ENCODE results near the gene FGFRL1.

Gene FGFRL1, protein sequence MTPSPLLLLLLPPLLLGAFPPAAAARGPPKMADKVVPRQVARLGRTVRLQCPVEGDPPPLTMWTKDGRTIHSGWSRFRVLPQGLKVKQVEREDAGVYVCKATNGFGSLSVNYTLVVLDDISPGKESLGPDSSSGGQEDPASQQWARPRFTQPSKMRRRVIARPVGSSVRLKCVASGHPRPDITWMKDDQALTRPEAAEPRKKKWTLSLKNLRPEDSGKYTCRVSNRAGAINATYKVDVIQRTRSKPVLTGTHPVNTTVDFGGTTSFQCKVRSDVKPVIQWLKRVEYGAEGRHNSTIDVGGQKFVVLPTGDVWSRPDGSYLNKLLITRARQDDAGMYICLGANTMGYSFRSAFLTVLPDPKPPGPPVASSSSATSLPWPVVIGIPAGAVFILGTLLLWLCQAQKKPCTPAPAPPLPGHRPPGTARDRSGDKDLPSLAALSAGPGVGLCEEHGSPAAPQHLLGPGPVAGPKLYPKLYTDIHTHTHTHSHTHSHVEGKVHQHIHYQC

DNA sequence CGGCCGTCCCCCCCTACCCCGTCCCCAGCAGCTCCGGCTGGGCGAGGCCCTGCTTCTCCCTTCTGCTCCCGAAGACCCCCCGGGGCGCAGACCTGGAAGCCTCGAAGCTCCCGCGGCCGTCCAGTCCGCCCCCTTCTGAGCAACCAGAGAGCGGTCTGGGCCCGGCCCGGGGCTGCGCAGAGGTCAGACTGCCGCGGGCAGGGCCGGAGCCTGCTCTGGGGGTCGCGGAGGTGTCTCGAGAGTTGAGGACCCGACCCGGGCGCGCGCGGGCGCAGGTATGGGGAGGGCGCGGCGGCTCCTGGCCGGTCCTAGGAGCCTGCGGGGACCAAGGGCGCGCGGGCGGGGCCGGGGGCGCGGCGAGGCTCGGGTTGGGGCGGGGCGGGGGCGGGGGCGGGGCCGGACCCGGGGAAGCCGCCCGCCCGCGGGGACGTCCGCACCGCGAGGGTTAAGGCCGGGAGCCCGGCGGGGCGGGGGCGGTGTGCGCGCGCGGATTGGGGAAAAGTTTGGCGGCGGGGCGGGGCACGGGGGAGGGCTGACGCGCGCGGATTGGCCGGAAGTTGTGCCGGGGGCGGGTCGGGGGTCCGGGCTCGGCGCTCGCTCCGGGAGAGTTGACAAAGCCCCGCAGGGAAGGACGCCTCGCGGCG, at the start of gene FGFRL1:
FGFRL1 (plus strand) TSS at position 605 of the 644 bp plus-strand sequence. CDS start 860 bp downstream, outside the sequence.
- DNase-seq (ENCODE audit: low spot score), result peak; percentile 93

DNA sequence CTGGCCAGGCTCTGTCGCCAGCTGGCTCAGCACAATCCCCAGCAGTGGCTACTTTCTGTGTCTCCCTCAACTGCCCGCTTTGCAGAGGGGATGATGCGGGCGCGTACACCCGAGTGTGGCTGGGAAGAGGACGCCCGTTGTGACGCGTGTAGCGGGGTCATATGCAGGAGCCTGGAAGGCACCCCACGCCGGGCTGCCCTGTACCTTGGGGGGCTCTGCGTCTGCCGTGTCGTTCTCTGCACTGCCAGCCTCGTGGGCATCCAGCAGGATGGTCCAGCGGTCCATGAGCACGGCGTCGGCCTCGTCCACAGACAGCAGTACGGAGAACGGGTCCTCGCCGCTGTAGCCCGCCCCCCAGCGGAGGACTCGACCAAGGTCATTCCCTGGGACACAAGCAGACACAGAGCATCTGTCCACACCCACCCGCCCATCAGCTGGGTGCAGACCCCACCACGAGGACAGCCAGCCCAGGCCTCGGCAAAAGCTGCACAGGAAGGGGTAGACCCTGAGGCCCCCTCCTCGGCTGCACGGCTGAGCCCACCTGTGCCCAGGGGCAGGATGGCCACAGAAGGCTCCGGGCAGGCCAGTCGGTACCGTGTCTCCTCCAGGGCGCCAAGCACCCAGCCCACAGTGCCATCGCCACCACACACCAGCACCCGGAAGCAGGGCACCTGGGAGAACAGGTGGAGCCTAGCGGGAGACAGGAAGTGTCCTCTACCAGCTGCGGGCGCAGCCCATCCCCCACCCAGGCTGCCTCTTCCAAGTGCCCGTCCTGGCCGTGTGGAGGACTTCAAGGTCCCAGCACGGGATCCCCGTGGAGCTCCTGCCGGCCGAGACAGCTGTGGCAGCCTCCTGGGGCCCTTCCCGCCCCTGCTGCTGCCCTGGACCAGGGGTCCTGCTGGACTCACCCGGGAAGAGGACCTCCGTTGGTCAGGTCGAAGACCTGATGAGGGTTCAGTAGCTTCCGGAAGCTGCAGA, 48.9 kb upstream of the FGFRL1 start:
- DNase-seq (ENCODE audit: low spot score), result no peak

DNA sequence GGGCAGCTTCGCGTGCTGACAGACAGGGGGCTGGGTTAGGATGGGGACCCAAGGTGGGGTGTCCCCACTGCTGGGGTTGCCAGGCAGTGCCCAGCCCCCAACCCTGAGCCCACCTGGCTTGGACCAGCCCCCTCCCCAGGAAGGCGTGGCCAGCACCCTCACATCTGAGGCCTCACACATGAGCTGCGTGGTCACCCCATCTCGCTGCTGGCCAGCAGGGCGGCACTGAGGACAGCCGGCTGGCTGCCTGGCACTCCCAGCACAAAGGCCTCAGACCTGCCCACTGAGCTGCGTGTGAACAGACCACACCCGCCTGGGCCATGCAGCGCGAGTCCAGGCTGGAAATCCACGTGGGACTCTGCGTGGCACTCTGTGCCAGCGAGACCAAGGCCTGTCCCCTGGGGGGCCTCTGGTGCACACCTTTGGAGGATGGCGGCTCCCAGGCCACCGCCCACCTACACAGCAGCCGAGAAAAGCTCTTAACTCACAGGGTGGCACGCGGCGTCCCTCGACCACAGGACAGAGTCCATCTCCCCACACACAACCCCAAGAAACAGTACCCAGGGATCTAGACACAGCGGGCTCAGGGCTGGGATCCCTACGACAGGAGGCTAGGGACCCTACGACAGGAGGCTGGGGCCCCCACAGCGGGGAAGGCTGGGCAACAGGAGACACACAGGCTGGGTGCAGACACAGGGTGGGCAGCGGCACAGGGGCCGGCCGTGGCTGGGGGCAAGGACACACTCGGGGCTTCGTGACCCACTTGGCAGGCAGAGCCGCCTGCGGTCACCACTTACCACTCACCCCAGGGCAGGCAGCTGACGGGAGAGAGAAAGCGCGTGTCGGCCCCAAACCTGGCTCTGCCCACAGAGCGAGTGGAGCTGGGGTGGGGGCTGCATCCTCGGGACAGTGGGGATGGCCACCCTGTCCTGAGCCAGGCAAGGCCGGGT, 47.9 kb upstream of the FGFRL1 start:
- no peak for DNase-seq (ENCODE audit: low spot score)

DNA sequence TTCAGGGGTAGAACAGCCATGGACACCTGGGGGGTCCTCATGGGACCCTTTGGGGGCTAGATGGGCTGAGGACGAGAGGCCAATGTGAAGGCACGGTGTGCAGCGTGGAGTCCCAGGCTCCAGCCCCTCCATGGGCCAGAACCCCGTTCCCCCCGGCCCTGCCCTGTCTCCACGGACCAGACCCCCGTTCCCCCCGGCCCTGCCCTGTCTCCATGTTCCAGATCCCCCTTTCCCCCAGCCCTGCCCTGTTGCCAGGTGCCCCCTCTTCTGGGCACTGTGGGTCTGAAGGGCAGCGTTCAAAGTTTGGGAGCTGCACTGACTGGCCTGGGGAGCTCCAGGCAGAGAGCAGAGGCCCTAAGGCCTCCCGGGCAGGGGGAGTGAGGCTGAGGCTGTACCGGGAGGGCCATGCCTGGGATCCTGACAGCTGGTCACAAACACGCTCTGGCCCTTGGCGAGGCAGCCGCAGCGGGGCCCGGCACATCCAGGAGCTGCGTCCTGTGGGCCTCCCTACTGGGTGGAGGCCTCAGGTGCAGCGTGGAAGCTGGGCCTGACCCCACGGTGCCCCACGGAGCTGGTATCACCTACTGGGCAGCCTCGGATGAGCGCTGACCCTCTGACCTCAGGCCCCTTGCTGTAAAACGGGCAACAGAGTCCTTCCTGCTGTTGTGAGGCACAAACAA, 46.9 kb upstream of the FGFRL1 start:
- DNase-seq (ENCODE audit: low spot score), result no peak

DNA sequence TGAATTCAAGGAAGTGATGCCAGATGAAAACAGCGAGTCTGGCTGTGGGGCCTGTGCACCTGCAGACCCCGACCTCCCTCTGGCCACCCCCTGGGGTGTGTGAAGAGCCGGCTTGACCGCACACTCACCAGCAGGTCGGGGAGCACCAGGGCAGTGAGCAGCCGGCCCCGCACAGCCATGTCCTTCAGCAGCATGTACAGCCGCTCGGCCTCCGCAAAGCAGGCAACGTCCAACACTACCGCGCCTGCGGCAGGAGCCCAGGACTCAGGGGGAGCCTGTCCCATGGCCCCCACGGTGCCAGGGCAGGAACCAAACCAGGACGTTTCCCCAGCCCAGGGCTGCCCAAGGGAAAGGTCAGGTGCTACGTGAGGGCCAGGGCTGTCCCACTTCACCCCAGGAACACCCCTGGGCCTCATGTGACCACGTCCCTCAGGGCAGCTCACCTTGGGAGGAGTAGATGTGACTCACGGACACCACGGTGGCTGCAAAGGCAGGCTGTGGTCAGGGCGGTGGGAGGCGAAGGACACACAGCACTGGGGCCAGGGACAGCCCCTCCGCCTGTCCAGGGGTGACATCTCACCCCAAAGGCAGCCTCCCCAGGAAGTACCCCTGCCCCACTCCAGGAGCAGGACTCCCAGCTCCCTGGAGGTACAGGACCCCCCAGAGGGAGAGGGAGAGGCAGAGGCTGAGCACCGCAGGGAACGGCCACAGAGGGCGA, 46.2 kb upstream of the FGFRL1 start:
- no peak for DNase-seq (ENCODE audit: low spot score)

DNA sequence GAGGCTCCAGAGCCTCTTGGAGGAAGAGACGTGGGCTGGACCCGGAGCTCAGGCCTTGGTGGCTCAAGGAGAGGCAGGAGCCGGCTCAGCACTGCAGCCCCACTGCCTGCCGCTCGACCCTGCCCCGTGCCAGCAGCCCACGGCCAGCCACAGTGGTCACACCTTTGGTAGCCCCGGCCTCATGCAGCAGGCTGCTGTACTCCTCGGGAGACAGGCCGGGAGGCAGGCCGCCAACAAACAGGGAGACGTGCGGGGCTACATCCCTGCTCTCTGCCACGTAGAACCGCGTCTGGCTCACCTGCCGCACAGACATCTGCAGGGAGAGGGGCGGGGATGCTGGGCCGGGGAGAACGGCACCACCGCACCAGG, 45.7 kb upstream of the FGFRL1 start:
- no peak for DNase-seq (ENCODE audit: low spot score)

DNA sequence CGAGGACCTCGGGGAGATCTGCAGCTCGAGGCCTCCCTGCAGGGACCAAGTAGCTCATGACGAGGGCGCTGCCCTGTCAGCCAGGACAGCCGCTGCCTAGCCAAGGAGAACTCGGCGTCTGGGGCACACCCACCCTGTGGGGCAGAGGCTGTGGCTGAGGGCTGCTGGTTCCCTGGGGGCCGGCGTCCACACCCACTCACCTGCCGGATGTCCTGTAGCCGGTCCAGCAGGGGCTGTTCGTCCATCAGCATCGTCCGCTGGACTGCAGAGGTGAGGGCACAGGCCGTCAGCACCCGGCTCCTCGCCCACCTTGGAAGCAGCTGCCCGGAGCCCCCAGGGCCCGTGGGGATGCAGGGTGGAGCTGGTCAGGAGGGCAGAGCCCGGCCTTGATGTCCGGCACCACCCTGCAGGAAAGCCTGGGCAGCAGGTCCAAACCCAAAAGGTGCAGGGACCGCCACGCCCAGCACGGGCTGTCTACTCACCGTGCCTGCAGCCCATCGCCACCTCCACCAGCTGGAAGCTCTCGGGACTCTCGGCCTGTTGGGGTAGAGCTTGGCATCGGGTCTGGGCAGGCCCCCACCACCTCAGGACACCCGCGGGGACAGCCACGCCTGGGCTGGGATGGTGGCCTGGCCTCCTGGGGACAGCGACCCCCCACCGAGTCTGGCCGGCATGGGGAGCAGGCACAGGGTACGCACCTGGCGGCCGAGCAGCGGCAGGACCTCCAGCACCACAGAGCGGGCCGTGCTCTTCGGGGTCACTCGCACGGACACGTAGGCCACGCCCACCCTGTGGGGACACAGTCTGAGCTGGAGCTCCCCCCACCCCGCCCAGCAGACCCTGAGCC, 44.9 kb upstream of the FGFRL1 start:
- DNase-seq (ENCODE audit: low spot score), result no peak

DNA sequence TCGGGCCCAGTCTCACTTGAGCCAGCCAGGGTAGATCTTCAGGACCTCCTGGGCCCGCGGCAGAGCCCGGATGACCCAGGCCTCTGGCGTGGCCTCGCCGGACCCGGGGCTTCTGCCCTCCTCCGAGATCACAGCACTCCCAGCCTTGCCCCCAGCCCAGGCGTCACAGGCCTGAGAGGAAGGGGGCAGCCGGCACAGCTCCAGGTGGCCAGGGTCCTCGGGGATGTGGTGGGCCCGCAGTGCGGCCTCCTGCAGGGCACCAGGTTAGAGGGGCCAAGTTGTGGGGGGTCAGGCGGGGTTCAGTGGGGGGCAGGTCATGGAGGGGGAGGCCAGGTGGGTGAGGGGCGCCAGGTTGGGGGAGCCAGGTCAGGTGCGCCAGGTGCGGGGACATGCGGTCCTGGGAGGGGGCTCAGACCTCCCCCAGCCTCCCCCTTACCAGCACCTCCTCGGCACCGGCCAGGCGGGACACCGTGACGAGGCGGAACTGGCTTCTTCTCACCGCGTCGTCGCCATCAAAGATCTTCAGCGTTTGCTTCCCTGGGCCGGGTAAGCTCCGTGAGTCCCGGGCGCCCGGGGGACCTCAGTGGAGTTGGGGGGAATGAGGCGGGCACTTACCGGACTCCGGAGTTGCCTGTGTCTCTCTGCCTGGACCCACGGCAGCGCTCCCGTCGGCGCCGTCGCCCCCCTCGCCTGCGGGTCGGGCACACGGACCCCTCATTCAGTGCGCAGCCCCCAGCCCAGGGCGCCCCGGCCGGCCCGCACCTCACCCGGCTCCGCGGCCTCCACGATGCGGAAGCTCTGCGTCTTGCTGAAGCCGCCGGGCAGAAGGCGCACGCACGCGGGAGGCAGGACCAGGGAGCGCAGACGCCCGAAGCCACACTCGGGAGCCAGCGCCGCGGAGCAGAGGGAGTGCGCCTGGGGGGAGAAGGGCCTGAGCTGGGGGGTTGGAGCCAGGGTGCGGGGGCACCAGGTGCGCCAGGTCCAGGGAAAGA, 44.0 kb upstream of the FGFRL1 start:
- no peak for DNase-seq (ENCODE audit: low spot score)

DNA sequence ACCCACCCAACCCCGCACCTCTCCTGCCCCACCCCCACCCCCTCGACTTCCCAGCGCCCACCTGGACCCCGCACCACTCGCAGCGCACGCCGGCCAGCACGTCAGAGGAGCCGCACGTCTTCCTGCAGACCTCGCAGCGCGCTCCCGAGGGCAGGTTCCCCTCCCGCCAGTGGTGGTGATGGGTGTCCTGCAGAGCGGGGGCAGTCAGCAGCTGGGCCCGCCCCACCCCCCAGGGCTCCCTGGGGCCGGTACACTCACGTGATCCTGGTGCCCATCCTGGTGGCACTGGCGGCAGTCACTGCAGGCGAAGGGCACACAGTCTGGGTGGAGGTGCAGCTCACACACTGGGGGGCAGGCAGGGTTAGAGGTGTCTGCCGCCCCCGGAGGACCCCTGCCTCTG, 43.2 kb upstream of the FGFRL1 start:
- no peak for DNase-seq (ENCODE audit: low spot score)

DNA sequence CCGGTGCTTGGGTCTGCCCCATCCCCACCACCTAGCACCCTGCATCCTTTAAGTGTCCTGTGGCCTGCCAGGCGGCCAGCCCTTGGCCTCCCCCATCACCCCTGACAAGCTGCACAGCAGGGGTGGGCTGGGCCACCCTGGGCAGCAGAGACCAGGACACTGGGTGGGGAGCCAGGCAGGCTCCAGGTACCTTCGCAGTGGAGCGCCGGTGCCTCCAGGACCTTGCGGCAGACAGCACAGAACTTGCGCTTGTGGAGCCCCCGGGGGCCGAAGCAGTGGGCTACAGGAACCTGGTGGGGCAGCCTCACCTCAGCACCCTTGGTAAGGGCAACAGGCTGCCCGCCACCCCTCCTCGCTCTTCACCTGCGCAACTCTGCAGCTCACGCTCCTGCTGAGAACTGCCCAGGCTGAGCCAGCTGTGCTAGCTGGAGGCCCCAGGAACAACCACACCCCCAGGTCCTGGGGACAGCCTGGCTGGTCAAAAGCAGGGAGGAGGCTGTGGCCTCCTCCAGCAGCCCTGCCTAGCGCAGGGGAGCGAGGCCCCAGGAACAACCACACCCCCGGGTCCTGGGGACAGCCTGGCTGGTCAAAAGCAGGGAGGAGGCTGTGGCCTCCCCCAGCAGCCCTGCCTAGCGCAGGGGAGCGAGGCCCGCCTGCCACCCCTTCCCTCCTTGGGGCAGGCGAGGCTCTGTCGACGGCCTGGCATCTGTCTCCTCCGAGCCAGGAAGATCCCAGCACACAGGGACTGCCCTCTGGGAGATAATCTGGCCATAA, 42.6 kb upstream of the FGFRL1 start:
- no peak for DNase-seq (ENCODE audit: low spot score)

DNA sequence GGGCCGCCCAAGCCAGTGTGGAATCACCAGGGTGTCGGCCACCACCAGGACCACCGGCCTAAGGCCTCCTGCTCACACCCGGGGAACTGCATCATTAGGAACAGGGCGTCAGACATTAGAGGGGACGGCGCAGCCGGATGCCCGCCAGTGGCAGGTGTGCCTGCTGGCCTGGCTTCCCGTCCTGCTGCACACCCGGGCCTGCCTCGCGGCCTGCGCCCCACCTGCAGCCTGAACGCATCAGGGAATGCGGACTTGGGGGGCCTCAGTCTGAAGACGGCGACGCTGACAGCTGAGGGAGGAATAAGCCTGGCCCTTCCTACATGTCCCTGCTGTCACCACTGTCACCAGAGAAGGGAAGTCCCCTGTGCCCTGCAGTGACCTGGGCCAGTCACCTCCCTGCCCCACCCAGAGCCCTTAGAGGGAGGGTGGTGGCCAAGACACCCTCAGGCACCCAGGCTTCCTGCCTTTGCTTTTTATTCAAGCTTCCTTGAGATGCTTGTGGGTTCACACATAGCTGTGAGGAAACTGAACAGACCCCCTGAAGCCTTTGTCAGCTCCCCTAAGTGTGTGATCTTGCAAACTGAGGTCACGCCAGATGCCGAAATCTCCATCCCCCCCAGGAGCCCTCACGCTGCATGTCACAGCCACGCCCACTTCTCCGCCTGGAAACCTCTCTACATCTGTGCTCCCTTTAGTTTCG, 41.2 kb upstream of the FGFRL1 start:
- no peak for DNase-seq (ENCODE audit: low spot score)

DNA sequence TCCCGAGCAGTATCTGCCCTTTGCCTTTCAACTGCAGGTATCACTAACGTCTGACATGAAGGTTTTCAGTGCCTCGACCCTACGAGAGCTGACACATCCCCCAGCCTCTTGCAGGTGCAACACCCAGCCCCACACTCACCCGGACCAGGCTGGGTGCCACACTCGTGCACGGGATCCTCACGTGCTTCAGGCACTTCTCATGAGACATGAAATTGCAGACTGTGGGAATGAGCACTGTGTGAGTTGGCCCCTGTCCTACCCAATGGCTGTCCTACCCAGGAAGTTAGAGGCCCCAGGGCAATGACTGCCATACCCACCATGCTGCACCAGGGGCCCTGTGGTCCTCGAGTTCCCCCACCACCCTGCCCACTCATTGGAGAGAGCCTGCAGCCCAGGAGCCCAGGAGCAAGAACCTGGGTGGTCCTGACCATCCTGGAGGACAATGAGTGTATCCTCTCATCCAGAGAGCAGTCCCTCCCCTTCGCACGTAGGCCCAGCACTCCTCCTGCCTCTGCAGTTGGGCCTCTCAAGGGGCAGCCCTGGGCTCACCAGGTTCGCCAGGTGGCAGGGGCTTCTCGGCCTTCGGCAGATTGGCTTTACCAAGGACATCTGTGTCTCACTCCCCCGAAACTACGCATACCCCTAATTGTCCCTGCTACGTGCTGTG, 40.4 kb upstream of the FGFRL1 start:
- no peak for DNase-seq (ENCODE audit: low spot score)

DNA sequence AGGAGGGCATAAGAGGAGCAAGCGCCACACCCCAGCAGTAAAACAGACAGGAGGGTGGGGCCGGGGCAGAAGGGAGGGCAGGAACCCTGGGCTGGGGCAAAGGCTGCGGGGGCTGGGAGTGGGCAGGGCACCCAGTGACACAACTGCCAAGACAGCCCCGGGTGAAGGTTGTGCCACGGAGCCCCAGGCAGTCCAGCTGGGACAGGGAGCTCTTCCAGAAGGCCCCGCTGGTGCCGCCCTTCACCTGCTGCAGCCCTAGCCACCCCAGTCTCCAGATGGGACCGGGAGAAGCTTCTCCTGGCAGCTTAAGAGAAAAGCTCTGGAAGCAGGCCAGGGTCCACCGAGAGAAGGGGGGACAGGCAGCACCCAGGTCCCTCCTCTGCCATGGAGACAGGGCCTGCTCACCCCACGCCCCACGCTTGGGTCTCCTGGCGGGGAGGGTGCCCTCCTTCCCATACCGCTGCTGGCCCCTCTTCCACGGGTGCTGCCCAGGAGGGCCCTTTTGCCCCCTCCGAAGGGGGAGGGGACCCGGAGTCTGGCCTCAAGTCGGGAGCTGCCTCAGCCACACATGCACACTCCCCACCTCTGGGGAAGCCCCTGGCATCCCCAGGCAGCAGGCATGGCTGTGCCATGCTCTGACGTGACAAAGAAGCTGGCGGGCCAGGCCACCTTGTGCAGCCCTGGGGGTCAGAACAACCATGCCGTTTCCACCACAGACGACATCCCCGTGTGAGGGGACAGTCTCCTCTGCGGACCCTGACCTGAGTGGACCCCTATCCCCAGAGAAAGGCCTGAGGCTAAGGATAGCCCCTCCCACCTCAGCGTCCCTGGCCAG, 39.5 kb upstream of the FGFRL1 start:
- DNase-seq (ENCODE audit: low spot score), result no peak

DNA sequence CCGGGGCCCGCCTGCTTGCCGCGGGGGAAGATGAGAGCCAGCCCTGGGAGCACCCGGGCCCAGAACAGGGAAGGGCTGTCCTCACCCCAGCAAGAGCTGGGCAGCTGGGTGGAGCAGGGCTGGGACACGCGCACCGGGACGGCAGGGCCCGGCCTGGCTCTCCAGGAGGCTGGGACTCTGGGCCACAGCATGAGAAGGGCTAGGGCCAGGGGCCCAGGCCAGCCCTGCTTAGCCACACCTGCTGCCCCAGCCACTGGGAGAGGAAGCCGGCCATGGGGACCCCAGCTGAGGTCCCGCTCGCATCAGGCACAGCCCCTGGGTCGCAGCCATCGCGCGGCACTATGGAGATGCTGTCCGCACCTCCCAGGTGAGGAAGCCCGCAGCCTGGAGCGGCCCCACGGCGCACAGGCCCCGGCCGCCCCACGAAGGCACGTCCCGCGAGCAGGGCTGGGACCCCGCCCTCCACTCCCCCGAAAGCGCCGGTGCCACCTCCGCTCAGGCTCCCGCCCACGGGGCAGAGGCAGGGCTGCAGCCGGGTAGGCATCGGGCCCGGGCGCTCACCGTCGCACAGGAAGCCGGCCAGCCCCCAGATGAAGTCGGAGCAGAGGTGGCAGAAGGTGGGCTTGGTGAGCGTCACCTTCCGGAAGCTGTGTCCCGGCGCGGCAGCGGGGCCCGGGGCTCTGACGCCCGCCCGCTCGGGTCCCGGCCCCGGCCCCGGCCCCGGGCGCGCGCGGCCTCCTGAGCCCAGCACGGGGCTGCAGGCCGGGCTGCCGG, 38.6 kb upstream of the FGFRL1 start:
- DNase-seq (ENCODE audit: low spot score), result peak; percentile 63

Measured in ecto neural progenitor cell (in vitro differentiated cells).